Measurements from ENCODE around the gene CAPN14. TPM values are rescaled to one million over a fixed set of nuclear protein-coding genes. Genes with fewer than 3 reads are reported as not detected.

Gene CAPN14
- total RNA-seq, 1 donor from 2014 or later: 0.27 TPM

- H3K4me1 ChIP-seq: peaks cover 12% of the 10 kb centered on the region
- intact Hi-C loops (cut with micrococcal nuclease): no loop called here
- TF ChIP-seq CTCF (IDR thresholded peaks at IDR 0.05; ENCODE audit: borderline replicate concordance): no peak
- no peak overlapping the region for H3K4me3 ChIP-seq
- H3K27me3 ChIP-seq (ENCODE audit: low read depth): no peaks in the 10 kb centered on the region
- no peak for DNase-seq
- H3K36me3 ChIP-seq: no peaks in the 10 kb centered on the region
- H3K27ac ChIP-seq (replicated peaks): peak overlapping the region; percentile 50
- no peaks in the 10 kb centered on the region for H3K9me3 ChIP-seq (replicated peaks)
Measured at GRCh38 chr2:31213601-31214443, 3.5 kb downstream of the CAPN14 start.

- intact Hi-C loops (cut with micrococcal nuclease): no loop called here
- Histone ChIP-seq H3K27me3 (ENCODE audit: low read depth) (no peaks in the 10 kb centered on the region), H3K9me3 (replicated peaks) (no peaks in the 10 kb centered on the region), H3K4me1 (peaks cover 14% of the 10 kb centered on the region), H3K36me3 (no peaks in the 10 kb centered on the region), H3K4me3 (no peak overlapping the region), H3K27ac (replicated peaks) (peak overlapping the region; percentile 50)
- no peak for DNase-seq
- no peak for TF ChIP-seq CTCF (IDR thresholded peaks at IDR 0.05; ENCODE audit: borderline replicate concordance)
Measured at GRCh38 chr2:31212659-31213600, 4.4 kb downstream of the CAPN14 start.

- no peak for TF ChIP-seq CTCF (IDR thresholded peaks at IDR 0.05; ENCODE audit: borderline replicate concordance)
Measured at GRCh38 chr2:31208240-31208639, 9.1 kb downstream of the CAPN14 start.

GRCh38 chr2:31207790-31208189 lies 9.5 kb downstream of the CAPN14 start:
- Histone ChIP-seq H3K4me3 (no peak overlapping the region), H3K27me3 (ENCODE audit: low read depth) (no peaks in the 10 kb centered on the region), H3K4me1 (peaks cover 29% of the 10 kb centered on the region), H3K9me3 (replicated peaks) (no peaks in the 10 kb centered on the region), H3K27ac (replicated peaks) (no peak overlapping the region), H3K36me3 (no peaks in the 10 kb centered on the region)
- intact Hi-C loops (cut with micrococcal nuclease): no loop called here
- no peak for DNase-seq
- no peak for TF ChIP-seq CTCF (IDR thresholded peaks at IDR 0.05; ENCODE audit: borderline replicate concordance)

More at GRCh38 chr2:31208240-31208639, 9.1 kb downstream of the CAPN14 start:
- peaks cover 29% of the 10 kb centered on the region for H3K4me1 ChIP-seq
- no peaks in the 10 kb centered on the region for H3K9me3 ChIP-seq (replicated peaks)
- H3K36me3 ChIP-seq: no peaks in the 10 kb centered on the region
- no peak for DNase-seq
- H3K4me3 ChIP-seq: no peak overlapping the region
- no peak overlapping the region for H3K27ac ChIP-seq (replicated peaks)
- no peaks in the 10 kb centered on the region for H3K27me3 ChIP-seq (ENCODE audit: low read depth)
- intact Hi-C loops (cut with micrococcal nuclease): no loop called here

GRCh38 chr2:31205613-31206012 lies 11.7 kb downstream of the CAPN14 start:
- no peak for DNase-seq
- no peaks in the 10 kb centered on the region for H3K36me3 ChIP-seq
- H3K4me3 ChIP-seq: no peak overlapping the region
- H3K27ac ChIP-seq (replicated peaks): no peak overlapping the region
- H3K27me3 ChIP-seq (ENCODE audit: low read depth): no peaks in the 10 kb centered on the region
- TF ChIP-seq CTCF (IDR thresholded peaks at IDR 0.05; ENCODE audit: borderline replicate concordance): no peak
- H3K4me1 ChIP-seq: peaks cover 36% of the 10 kb centered on the region
- no peaks in the 10 kb centered on the region for H3K9me3 ChIP-seq (replicated peaks)
- intact Hi-C loops (cut with micrococcal nuclease): no loop called here
